Left kidney (tissue), 2 donors: ENCODE data around the gene HERC2. TPM values are rescaled to one million over a fixed set of nuclear protein-coding genes. Genes with fewer than 3 reads are reported as not detected.
"Not testable (repeated sequence)": the region's sequence is repeated elsewhere in the genome, so short reads cannot be mapped to it uniquely, and the experiment has no call there.

Experiments used
- DNase-seq: peaks from one replicate; pipeline ENCODE4 v3.0.0-alpha.2; 2013
- polyA plus RNA-seq: library from polyadenylated mRNA; unstranded; fragments of 120-200 nt; gene quantifications from one replicate; pipeline ENCODE4 v1.2.1, GENCODE V29; 2013; ENCODE audit not compliant: insufficient read length

HERC2 gene
- polyA plus RNA-seq, 1 donor = 66.0 TPM

- no peak for DNase-seq
Measured at GRCh38 chr15:28274635-28275034, 47.3 kb downstream of the HERC2 start.

- DNase-seq = no peak
Measured at GRCh38 chr15:28273873-28274610, 47.9 kb downstream of the HERC2 start.

- no peak for DNase-seq
Measured at GRCh38 chr15:28273468-28273867, 48.5 kb downstream of the HERC2 start.

- DNase-seq = no peak
Measured at GRCh38 chr15:28272587-28272986, 49.4 kb downstream of the HERC2 start.

- no peak for DNase-seq
Measured at GRCh38 chr15:28271697-28272260, 50.2 kb downstream of the HERC2 start.

- DNase-seq = no peak
Measured at GRCh38 chr15:28269097-28269496, 52.9 kb downstream of the HERC2 start.

GRCh38 chr15:28267727-28268126 is 54.3 kb downstream of the HERC2 start:
- DNase-seq = no peak

GRCh38 chr15:28265334-28266019 is 56.5 kb downstream of the HERC2 start:
- no peak for DNase-seq

- DNase-seq = no peak
Measured at GRCh38 chr15:28264166-28264565, 57.8 kb downstream of the HERC2 start.

- DNase-seq = no peak
Measured at GRCh38 chr15:28262438-28262837, 59.5 kb downstream of the HERC2 start.

- no peak for DNase-seq
Measured at GRCh38 chr15:28260722-28261121, 61.3 kb downstream of the HERC2 start.

GRCh38 chr15:28260317-28260716 is 61.7 kb downstream of the HERC2 start:
- DNase-seq = no peak

GRCh38 chr15:28255965-28256364 is 66.0 kb downstream of the HERC2 start:
- DNase-seq = no peak

GRCh38 chr15:28252831-28253230 is 69.1 kb downstream of the HERC2 start:
- no peak for DNase-seq

GRCh38 chr15:28246605-28247004 is 75.4 kb downstream of the HERC2 start:
- no peak for DNase-seq

- DNase-seq = no peak
Measured at GRCh38 chr15:28243901-28244300, 78.1 kb downstream of the HERC2 start.

GRCh38 chr15:28243399-28243798 is 78.6 kb downstream of the HERC2 start:
- DNase-seq = no peak

- DNase-seq = not testable (repeated sequence)
Measured at GRCh38 chr15:28238296-28238695, 83.7 kb downstream of the HERC2 start.

GRCh38 chr15:28231743-28232142 is 90.2 kb downstream of the HERC2 start:
- not testable (repeated sequence) for DNase-seq

GRCh38 chr15:28231336-28231735 is 90.6 kb downstream of the HERC2 start:
- DNase-seq = not testable (repeated sequence)

GRCh38 chr15:28228990-28229640 is 92.9 kb downstream of the HERC2 start:
- not testable (repeated sequence) for DNase-seq

GRCh38 chr15:28228096-28228495 is 93.9 kb downstream of the HERC2 start:
- DNase-seq = no peak

- DNase-seq = not testable (repeated sequence)
Measured at GRCh38 chr15:28227303-28227702, 94.7 kb downstream of the HERC2 start.
